LNCaP clone FGC (cell line): ENCODE measurements around the gene MAP1LC3B2.

Experiments used
- DNase-seq: peaks from one replicate; pipeline ENCODE4 v3.0.0-alpha.2; 2011; ENCODE audit warnings: low read depth
- H3K4me3 ChIP-seq: 2 replicates; pipeline ENCODE4 v1.5.1; 2011; ENCODE audit warnings: mild to moderate bottlenecking, low read depth, low read length, control low read depth
- CTCF ChIP-seq: IDR thresholded peaks from 2 replicates; pipeline ENCODE4 v1.5.1; 2012; ENCODE audit warnings: mild to moderate bottlenecking; ENCODE audit not compliant: control insufficient read depth, insufficient read depth; ENCODE audit errors: extremely low read depth

Gene MAP1LC3B2

GRCh38 chr12:116620124-116620491 is 60.9 kb downstream of the MAP1LC3B2 start:
- DNase-seq = no peak
- H3K4me3 ChIP-seq = no peak overlapping the region
- no peak for TF ChIP-seq CTCF

- no peak overlapping the region for H3K4me3 ChIP-seq
- no peak for TF ChIP-seq CTCF
- DNase-seq = no peak
Observed at GRCh38 chr12:116620492-116621191, 61.5 kb downstream of the MAP1LC3B2 start.

- no peak for DNase-seq
- no peak for TF ChIP-seq CTCF
- no peak overlapping the region for H3K4me3 ChIP-seq
Observed at GRCh38 chr12:116621194-116621593, 62.0 kb downstream of the MAP1LC3B2 start.

- H3K4me3 ChIP-seq = no peak overlapping the region
- DNase-seq = no peak
- no peak for TF ChIP-seq CTCF
Observed at GRCh38 chr12:116624516-116624915, 65.3 kb downstream of the MAP1LC3B2 start.

GRCh38 chr12:116626153-116626552 is 67.0 kb downstream of the MAP1LC3B2 start:
- no peak for TF ChIP-seq CTCF
- no peak for DNase-seq
- H3K4me3 ChIP-seq = no peak overlapping the region
